SK-N-SH (cell line): ENCODE data around the gene NSD1. TPM values are rescaled to one million over a fixed set of nuclear protein-coding genes. Genes with fewer than 3 reads are reported as not detected.

ENCODE experiments used
- CTCF ChIA-PET: fragments of 300-600, 350-600 bp; formaldehyde crosslinking; extraction: SDS; loops from one replicate; lab custom pipeline; 2021; lab: Yijun Ruan, JAX
- POLR2A ChIA-PET: fragments of 350-600 bp; sonication (Branson Sonifier 250); formaldehyde crosslinking; extraction: SDS; loops from one replicate; lab custom pipeline; 2020; ENCODE audit warnings: antibody characterized with exemption, inconsistent platforms; lab: Yijun Ruan, JAX
- DNase-seq: peaks from one replicate; pipeline ENCODE4 v3.0.0; 2012
- H2AFZ ChIP-seq: fragments of 200-600 bp; sonication (generic); 2 replicates; pipeline ENCODE4 v1.8.1; 2016; ENCODE audit warnings: antibody characterized with exemption, mild to moderate bottlenecking, low read depth
- H3F3A ChIP-seq: fragments of 200-600 bp; sonication (generic); replicated peaks from 2 replicates; pipeline ENCODE3; 2016; ENCODE audit warnings: antibody characterized with exemption, mild to moderate bottlenecking; ENCODE audit not compliant: insufficient read depth
- H3K27ac ChIP-seq, 2 experiments: fragments of 200-500 bp in 1 of 2; fragments of 200-600 bp in 1 of 2; sonication (Bioruptor generic) in 1 of 2; sonication (generic), shearing (Covaris generic) in 1 of 2; 2 replicates each; pipeline versions ENCODE4 v1.5.1 to v1.6.1; 2014 to 2016; ENCODE audit warnings: low read depth in 2 of 2, inconsistent platforms in 1 of 2, low read length in 1 of 2, mild to moderate bottlenecking in 1 of 2, mixed read lengths in 1 of 2
- H3K27me3 ChIP-seq: fragments of 200-600 bp; sonication (generic), shearing (Covaris generic); 2 replicates; pipeline ENCODE4 v1.6.1; 2016; ENCODE audit warnings: mixed run types; ENCODE audit not compliant: insufficient read depth
- H3K36me3 ChIP-seq, 2 experiments: fragments of 200-500 bp in 1 of 2; fragments of 200-600 bp in 1 of 2; sonication (Bioruptor generic) in 1 of 2; sonication (generic) in 1 of 2; replicated peaks in 1 of 2; 2 replicates each; pipeline versions ENCODE3 to v1.5.1; 2014 to 2016; ENCODE audit warnings: low read length in 1 of 2, mild to moderate bottlenecking in 1 of 2; ENCODE audit not compliant: insufficient read depth in 2 of 2, control insufficient read depth in 1 of 2
- H3K4me1 ChIP-seq, 2 experiments: fragments of 200-500 bp in 1 of 2; fragments of 200-600 bp in 1 of 2; sonication (Bioruptor generic) in 1 of 2; sonication (generic), shearing (Covaris generic) in 1 of 2; 2 replicates each; pipeline versions ENCODE4 v1.5.1 to v1.6.1; 2014 to 2016; ENCODE audit warnings: low read depth in 1 of 2, low read length in 1 of 2, mixed run types in 1 of 2; ENCODE audit not compliant: insufficient read depth in 2 of 2, control insufficient read depth in 1 of 2
- H3K4me2 ChIP-seq: fragments of 200-600 bp; sonication (generic), shearing (Covaris generic); 2 replicates; pipeline ENCODE4 v1.6.1; 2017; ENCODE audit warnings: mixed run types
- H3K4me3 ChIP-seq, 2 experiments: fragments of 200-500 bp in 1 of 2; fragments of 200-600 bp in 1 of 2; sonication (Bioruptor generic) in 1 of 2; sonication (generic), shearing (Covaris generic) in 1 of 2; 2 replicates each; pipeline versions ENCODE4 v1.5.1 to v1.8.1; 2014 to 2016; ENCODE audit warnings: low read depth in 2 of 2, inconsistent platforms in 1 of 2, low read length in 1 of 2, mild to moderate bottlenecking in 1 of 2, mixed read lengths in 1 of 2, moderate library complexity in 1 of 2
- H3K79me2 ChIP-seq: fragments of 200-600 bp; sonication (generic); 2 replicates; pipeline ENCODE4 v1.8.1; 2017; ENCODE audit warnings: mild to moderate bottlenecking; ENCODE audit not compliant: insufficient read depth
- H3K9ac ChIP-seq: fragments of 200-600 bp; sonication (generic); 2 replicates; pipeline ENCODE4 v1.6.1; 2017; ENCODE audit warnings: mixed run types
- H3K9me2 ChIP-seq: fragments of 200-600 bp; sonication (generic); 2 replicates; pipeline ENCODE4 v1.6.1; 2017; ENCODE audit warnings: mixed run types
- H3K9me3 ChIP-seq: fragments of 200-600 bp; sonication (generic); 2 replicates; pipeline ENCODE4 v1.6.1; 2017; ENCODE audit warnings: mixed run types, mild to moderate bottlenecking, moderate library complexity
- H4K20me1 ChIP-seq: fragments of 200-600 bp; sonication (generic); 2 replicates; pipeline ENCODE4 v1.6.1; 2017; ENCODE audit warnings: mild to moderate bottlenecking, mixed run types; ENCODE audit not compliant: insufficient read depth
- CHD2 ChIP-seq: fragments of 150-350 bp; IDR thresholded peaks from 2 replicates; pipeline ENCODE4 v1.6.1; 2018; ENCODE audit warnings: low read length; ENCODE audit not compliant: partially characterized antibody
- EP300 ChIP-seq, 2 experiments: IDR thresholded peaks; 2 replicates each; pipeline versions ENCODE4 v1.4.0 to v1.6.1; 2012; ENCODE audit warnings: borderline replicate concordance in 1 of 2, low read depth in 1 of 2, low read length in 1 of 2
- FOSL2 ChIP-seq: IDR thresholded peaks from 2 replicates; pipeline ENCODE4 v1.4.0; 2012; ENCODE audit warnings: low read depth, mild to moderate bottlenecking, moderate library complexity, borderline replicate concordance
- FOXJ3 ChIP-seq: sonication (generic); formaldehyde crosslinking; IDR thresholded peaks from 2 replicates; pipeline ENCODE4 v1.5.1; 2020; ENCODE audit warnings: mild to moderate bottlenecking, missing genetic modification reagents
- GABPA ChIP-seq: IDR thresholded peaks from 2 replicates; pipeline ENCODE4 v1.4.0; 2012; ENCODE audit warnings: low read depth, mild to moderate bottlenecking
- MEF2A ChIP-seq: IDR thresholded peaks from 2 replicates; pipeline ENCODE4 v1.4.0; 2012; ENCODE audit warnings: low read depth, borderline replicate concordance
- NFIC ChIP-seq: IDR thresholded peaks from 2 replicates; pipeline ENCODE4 v1.4.0; 2012; ENCODE audit warnings: borderline replicate concordance
- RAD21 ChIP-seq: IDR thresholded peaks from 2 replicates; pipeline ENCODE4 v1.6.1; 2012; ENCODE audit warnings: mild to moderate bottlenecking, low read length
- RXRA ChIP-seq: IDR thresholded peaks from 2 replicates; pipeline ENCODE4 v1.4.0; 2012; ENCODE audit warnings: low read depth, mild to moderate bottlenecking, borderline replicate concordance
- SIN3A ChIP-seq: IDR thresholded peaks from 2 replicates; pipeline ENCODE4 v1.6.1; 2012; ENCODE audit warnings: low read depth, mild to moderate bottlenecking, low read length, moderate library complexity, borderline replicate concordance
- SMC3 ChIP-seq: IDR thresholded peaks from 2 replicates; pipeline ENCODE4 v1.6.1; 2012; ENCODE audit warnings: low read depth, low read length, improper control_type of control experiment
- TAF1 ChIP-seq: IDR thresholded peaks from 2 replicates; pipeline ENCODE4 v1.6.1; 2012; ENCODE audit warnings: low read depth, mild to moderate bottlenecking, low read length, moderate library complexity, borderline replicate concordance
- TCF12 ChIP-seq: IDR thresholded peaks from 2 replicates; pipeline ENCODE4 v1.4.0; 2012
- TEAD4 ChIP-seq: IDR thresholded peaks from 2 replicates; pipeline ENCODE4 v1.4.0; 2012; ENCODE audit warnings: mild to moderate bottlenecking, borderline replicate concordance; ENCODE audit not compliant: insufficient read depth
- YY1 ChIP-seq: IDR thresholded peaks from 2 replicates; pipeline ENCODE4 v1.4.0; 2012; ENCODE audit warnings: low read depth, mild to moderate bottlenecking
- WGBS: methylation state at CpG from one replicate; pipeline ENCODE4 v1.1.6; 2017; ENCODE audit warnings: low lambda C conversion rate; 5-methylcytosine and 5-hydroxymethylcytosine counted together
- polyA plus RNA-seq, 3 experiments: library from polyadenylated mRNA; depleted of rRNA; stranded (reverse); fragments of >200 nt; gene quantifications; 2 replicates each; pipeline ENCODE4 v1.2.3, GENCODE V29; 2012
- TF ChIP-seq, protein P1 (sequence below): IDR thresholded peaks from 2 replicates; pipeline ENCODE4 v1.4.0; 2012; ENCODE audit warnings: low read depth, borderline replicate concordance
- TF ChIP-seq, protein P2 (sequence below): IDR thresholded peaks from 2 replicates; pipeline ENCODE4; 2012
- TF ChIP-seq, protein P3 (sequence below): fragments of 150-350 bp; IDR thresholded peaks from 2 replicates; pipeline ENCODE4 v1.6.1; 2016; ENCODE audit warnings: mild to moderate bottlenecking, low read depth, low read length

The NSD1 gene
- polyA plus RNA-seq, 1 of the 3 experiments (the other 2 are of a cell fraction): 6.7 TPM

DNA sequence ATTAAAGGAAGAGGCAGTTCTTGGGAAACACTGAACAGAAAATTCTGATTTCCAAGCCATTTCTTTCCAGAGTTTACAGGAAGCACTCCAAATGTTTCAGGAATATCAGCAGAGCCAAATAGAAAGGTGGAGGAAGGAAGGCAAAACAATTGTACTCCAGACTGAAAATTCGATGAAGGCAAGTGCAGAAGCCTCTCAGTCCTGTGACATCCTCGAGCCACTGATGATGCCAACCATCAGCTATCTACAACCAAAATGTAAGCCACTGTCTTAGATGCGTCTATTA, 215.7 kb downstream of the NSD1 start:
- ChIA-PET CTCF (interaction anchor here (1.3 to 1.4 kb wide), 2 partner anchors 13 to 33 kb away, joined by 3 to 4 read pairs; no protein-coding TSS in a partner anchor), POLR2A (no interaction called here)
- Histone ChIP-seq H3K27me3 (no peaks in the 10 kb centered on the region), H2AFZ (no peak overlapping the region), H3K4me2 (peak overlapping the region; percentile 92), H3K36me3 (peaks cover 16 to 29% of the 10 kb centered on the region in 2 experiments), H3K9me3 (no peaks in the 10 kb centered on the region), H3K4me3 (peak overlapping the region in 1 of 2 experiments; percentile 48; a peak in 2 of 4 replicates), H3F3A (no peaks in the 10 kb centered on the region), H3K79me2 (peaks cover 72% of the 10 kb centered on the region), H3K4me1 (peaks cover 5 to 23% of the 10 kb centered on the region in 2 experiments; a peak in 3 of 4 replicates), H3K27ac (no peak overlapping the region), H4K20me1 (peaks cover 12% of the 10 kb centered on the region; the same call in 1 of the 2 replicates), H3K9ac (no peak overlapping the region), H3K9me2 (no peaks in the 10 kb centered on the region)
- no peak for DNase-seq
- 46% methylated on average over 3 of the region's 3 CpGs for WGBS
- TF ChIP-seq RXRA (no peak), TEAD4 (no peak), SMC3 (no peak), RAD21 (no peak)
- TF ChIP-seq, protein P1, sequence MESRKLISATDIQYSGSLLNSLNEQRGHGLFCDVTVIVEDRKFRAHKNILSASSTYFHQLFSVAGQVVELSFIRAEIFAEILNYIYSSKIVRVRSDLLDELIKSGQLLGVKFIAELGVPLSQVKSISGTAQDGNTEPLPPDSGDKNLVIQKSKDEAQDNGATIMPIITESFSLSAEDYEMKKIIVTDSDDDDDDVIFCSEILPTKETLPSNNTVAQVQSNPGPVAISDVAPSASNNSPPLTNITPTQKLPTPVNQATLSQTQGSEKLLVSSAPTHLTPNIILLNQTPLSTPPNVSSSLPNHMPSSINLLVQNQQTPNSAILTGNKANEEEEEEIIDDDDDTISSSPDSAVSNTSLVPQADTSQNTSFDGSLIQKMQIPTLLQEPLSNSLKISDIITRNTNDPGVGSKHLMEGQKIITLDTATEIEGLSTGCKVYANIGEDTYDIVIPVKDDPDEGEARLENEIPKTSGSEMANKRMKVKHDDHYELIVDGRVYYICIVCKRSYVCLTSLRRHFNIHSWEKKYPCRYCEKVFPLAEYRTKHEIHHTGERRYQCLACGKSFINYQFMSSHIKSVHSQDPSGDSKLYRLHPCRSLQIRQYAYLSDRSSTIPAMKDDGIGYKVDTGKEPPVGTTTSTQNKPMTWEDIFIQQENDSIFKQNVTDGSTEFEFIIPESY: no peak
- TF ChIP-seq, protein P2, sequence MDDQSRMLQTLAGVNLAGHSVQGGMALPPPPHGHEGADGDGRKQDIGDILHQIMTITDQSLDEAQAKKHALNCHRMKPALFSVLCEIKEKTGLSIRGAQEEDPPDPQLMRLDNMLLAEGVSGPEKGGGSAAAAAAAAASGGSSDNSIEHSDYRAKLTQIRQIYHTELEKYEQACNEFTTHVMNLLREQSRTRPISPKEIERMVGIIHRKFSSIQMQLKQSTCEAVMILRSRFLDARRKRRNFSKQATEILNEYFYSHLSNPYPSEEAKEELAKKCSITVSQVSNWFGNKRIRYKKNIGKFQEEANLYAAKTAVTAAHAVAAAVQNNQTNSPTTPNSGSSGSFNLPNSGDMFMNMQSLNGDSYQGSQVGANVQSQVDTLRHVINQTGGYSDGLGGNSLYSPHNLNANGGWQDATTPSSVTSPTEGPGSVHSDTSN: no peak

DNA sequence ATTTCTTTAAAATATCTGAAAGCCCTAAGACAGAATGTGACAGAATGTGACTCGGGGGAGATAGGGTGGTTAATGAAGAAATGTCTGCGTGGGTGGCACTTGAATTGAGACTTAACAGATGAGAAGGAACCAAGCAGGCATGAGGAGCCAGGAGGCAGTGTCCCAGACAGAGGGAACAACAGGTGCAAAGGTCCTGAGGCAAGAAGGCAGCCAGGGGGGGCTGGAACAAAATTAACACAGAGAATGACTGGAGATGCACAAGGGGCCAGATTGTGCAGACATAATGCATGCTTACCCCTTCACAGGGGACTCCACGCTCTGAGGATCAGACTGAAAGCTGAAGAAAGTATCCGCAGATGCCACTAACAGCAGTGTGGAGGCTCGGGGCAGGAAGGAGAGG, 216.2 kb downstream of the NSD1 start:
- peaks cover 67% of the 10 kb centered on the region for H3K79me2 ChIP-seq
- peaks cover 12% of the 10 kb centered on the region; the same call in 1 of the 2 replicates for H4K20me1 ChIP-seq
- 83% methylated on average over 5 of the region's 5 CpGs for WGBS
- no peaks in the 10 kb centered on the region for H3K27me3 ChIP-seq
- peak overlapping the region; percentile 92 for H3K4me2 ChIP-seq
- H3K9ac ChIP-seq: peak overlapping the region; percentile 97; the same call in 1 of the 2 replicates
- POLR2A ChIA-PET: interaction anchor here (1.0 kb wide), 1 partner anchor 11 kb away, joined by 5 read pairs; no protein-coding TSS in a partner anchor
- H2AFZ ChIP-seq: no peak overlapping the region
- H3K36me3 ChIP-seq: peaks cover 16 to 25% of the 10 kb centered on the region in 2 experiments
- peaks cover 5 to 23% of the 10 kb centered on the region in 2 experiments; a peak in 3 of 4 replicates for H3K4me1 ChIP-seq
- no peak for DNase-seq
- H3K9me2 ChIP-seq: no peaks in the 10 kb centered on the region
- no peaks in the 10 kb centered on the region for H3F3A ChIP-seq
- no peak overlapping the region for H3K27ac ChIP-seq
- peak overlapping the region; percentile 96 to 100 for H3K4me3 ChIP-seq
- TF ChIP-seq YY1 (no peak), FOSL2 (no peak), GABPA (no peak), FOXJ3 (no peak), NFIC (no peak), EP300 (IDR thresholded peaks at IDR 0.05; ENCODE audit: borderline replicate concordance in 1 of 2, low read depth in 1 of 2, low read length in 1 of 2) (no peak), TAF1 (no peak), TCF12 (no peak), MEF2A (no peak), SIN3A (no peak), CHD2 (no peak)
- TF ChIP-seq, protein P3, sequence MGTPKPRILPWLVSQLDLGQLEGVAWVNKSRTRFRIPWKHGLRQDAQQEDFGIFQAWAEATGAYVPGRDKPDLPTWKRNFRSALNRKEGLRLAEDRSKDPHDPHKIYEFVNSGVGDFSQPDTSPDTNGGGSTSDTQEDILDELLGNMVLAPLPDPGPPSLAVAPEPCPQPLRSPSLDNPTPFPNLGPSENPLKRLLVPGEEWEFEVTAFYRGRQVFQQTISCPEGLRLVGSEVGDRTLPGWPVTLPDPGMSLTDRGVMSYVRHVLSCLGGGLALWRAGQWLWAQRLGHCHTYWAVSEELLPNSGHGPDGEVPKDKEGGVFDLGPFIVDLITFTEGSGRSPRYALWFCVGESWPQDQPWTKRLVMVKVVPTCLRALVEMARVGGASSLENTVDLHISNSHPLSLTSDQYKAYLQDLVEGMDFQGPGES: no peak
- TF ChIP-seq, protein P2: no peak
- TF ChIP-seq, protein P1: no peak
- TF ChIP-seq, all 33 proteins: peak for 0
- no peaks in the 10 kb centered on the region for H3K9me3 ChIP-seq
- CTCF ChIA-PET: interaction anchor here (1.4 to 3.0 kb wide), 2 partner anchors 13 to 55 kb away, joined by 3 to 10 read pairs; no protein-coding TSS in a partner anchor
